ENCODE data around the gene ATG4C.
"Not testable (repeated sequence)": the region's sequence is repeated elsewhere in the genome, so short reads cannot be mapped to it uniquely, and the experiment has no call there.

Gene ATG4C

DNA sequence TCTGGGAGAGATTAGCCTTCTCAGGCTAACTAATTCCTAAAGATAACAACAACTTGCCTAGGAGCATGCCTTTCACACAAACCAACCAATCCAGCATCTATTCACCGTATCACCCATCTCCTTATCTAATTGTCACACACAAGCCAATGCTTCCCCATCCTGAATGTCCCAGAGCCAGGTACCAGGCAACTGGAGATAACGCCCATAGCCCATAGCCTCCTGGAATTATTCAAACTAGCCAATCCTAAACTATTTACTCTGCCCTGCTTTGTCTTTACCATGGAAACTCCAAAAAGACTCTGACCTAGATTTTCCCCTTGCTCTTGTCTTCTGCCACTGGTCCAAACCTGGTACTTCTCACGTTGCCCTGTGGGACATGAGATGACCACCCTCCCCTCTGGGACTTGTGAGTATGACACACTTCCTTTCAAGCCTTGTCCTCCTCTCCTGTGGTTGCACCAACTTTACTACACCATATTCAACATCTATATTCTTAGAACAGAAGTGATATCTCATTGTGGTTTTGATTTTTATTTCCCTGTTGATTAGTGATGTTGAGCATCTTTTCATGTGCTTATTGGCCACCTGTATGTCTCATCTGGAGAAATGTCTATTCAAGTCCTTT lies 8.8 kb upstream of the ATG4C start:
- DNase-seq, result no peak

GRCh38 chr1:62778208-62778607 lies 5.7 kb upstream of the ATG4C start:
- no peak for DNase-seq

DNA sequence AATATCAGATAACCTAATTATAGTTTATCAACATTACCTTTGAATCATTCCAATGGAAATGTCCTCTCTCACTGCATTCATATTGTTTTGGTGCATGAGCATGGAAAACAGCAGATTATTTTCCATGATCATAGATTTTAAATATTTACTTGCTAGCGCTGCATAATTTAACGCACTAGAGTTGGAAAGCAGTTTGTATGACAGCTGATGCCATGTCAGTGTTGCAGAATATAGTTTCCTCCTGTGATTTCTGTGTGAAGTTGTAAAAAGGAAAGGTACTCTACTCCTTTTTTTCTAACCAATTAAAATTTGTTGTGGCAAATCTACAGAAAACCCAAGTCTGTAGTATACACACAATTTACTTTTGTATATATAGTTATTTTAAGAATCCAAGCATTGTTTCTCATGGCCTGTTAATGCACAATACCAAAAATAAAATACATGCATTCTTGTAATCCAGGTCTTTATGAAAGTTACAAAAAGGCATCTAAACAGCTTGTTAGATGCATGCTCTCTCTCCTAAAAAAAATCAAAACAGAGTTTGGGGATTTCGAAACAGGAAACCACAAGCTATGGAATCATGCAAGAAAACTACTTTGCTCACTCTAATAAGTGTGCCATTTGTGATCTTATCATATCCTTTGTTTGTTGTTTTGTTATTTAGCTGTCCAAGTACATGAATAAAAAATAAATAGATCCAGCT lies 1.9 kb upstream of the ATG4C start:
- no peak for DNase-seq

DNA sequence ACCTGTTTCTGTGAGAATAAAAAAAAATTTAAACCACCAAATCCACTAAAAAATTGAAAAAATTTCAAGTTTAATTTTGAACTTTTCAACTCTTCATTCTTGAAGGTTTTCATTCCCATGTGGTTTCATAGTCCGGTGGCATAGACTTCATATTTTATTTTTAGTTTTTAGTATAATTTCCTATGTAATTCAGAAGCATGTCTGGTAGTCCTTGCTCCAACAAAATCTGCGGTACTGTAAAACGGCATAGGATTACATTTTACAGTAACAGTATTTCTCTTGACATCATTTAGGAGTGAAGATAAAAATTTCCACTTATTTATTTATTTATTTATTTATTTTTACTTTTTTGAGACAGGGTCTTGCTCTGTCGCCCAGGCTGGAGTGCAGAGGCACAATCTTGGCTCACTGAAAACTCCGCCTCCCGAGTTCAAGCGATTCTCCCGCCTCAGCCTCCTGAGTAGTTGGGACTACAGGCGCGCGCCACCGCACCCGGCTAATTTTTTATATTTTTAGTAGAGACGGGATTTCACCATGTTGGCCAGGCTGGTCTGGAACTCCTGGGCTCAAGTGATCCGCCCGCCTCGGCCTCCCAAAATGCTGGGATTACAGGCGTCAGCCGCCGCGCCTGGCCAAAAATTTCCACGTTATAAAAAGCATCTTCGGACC lies 1.3 kb upstream of the ATG4C start:
- DNase-seq, result not testable (repeated sequence)

- DNase-seq, result no peak
These were observed 805 bp downstream of the ATG4C start for GRCh38 chr1:62784509-62785365.

DNA sequence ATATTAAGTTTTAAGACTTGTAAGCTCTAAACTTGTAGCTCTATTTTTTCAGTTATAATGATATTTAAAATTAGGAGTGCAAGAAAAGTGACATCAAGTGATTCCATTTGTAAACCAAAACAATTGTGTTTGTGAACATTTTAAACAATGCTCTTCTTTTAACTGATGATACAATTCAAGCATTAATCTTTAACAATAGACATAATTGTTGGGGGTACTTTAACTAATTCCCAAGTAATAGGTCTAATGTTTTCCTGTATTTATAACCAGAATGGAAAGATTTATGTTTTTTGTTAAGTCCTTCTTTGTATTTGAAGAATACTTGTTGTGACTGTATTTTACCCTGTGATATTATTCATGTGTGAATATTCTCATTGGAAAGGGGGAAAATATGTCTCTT lies 6.8 kb downstream of the ATG4C start:
- DNase-seq, result no peak

DNA sequence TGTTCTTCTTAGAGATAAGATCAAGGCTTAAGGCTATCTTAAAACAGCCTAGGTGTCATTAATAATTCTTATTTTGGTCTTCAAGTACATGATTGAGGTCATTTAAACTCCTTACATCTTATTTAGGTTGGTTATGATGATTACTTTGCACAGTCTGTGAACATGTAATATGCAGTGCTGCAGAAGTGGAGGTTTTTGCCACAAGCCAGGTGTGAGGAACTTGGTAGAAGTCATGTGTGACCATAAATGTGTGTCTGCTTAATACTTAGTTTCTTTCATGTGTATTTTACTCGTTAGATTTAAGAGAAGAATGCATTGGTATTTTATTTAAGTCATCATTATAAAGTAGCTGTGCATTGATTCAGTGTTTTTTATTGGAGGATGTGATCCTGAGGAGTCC lies 10.1 kb downstream of the ATG4C start:
- DNase-seq, result no peak

GRCh38 chr1:62796221-62796620 lies 12.3 kb downstream of the ATG4C start:
- no peak for DNase-seq

DNA sequence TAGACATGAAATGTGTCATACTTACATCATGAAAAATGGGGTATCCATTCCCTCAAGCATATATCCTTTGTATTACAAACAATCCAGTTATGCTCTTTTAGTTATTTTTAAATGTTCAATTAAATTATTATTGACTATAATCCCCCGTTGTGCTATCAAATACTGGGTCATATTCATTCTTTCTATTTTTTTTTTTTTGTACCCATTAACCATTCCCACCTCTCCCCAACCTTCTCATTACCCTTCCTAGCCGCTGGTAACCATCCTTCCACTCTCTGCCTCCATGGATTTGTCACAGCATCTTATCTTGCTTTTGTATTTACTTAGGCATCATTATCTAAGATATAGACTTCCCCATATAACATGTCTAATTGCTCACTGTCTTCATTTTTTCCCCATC lies 15.8 kb downstream of the ATG4C start:
- DNase-seq, result no peak

- DNase-seq, result no peak
These were observed 16.3 kb downstream of the ATG4C start for GRCh38 chr1:62800281-62800680.

GRCh38 chr1:62800825-62801306 lies 16.9 kb downstream of the ATG4C start:
- no peak for DNase-seq

DNA sequence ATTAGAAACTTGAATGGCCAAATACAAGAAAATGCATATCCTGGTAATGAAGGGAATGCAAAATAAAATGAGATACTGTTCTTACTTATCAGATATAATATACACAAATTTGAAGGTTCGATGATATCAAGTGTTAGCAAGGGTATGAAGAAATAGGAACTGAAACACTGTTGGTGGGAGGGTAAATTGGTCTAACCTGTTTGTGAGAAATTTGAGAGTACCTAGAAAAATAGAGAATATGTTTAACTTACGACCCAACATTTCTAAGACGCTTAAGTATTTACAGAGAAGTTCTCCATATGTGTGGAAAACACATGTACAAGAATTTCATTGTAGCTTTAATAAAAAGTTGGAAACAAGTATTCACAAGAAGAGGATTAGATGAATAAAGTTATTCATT lies 25.9 kb downstream of the ATG4C start:
- no peak for DNase-seq

- DNase-seq, result no peak
These were observed 26.7 kb downstream of the ATG4C start for GRCh38 chr1:62810420-62811274.

DNA sequence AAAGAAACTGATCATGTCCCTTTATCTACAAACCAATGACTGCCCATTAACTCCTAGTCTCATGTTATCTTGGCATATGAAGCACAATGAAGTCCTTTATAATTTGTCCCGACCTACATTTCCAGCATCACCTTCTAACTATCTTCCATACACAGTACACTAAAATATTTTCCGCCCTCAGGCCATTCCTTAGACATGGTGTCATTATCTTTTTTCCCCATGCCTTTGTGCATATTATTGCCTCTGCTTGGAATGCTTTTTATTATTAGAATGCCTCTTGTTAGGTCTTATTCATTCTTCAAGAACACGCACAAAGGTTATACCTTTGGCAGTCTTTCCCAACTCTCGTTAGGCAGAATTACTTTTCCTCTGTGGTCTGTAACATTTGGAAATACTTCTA lies 39.6 kb downstream of the ATG4C start:
- no peak for DNase-seq

DNA sequence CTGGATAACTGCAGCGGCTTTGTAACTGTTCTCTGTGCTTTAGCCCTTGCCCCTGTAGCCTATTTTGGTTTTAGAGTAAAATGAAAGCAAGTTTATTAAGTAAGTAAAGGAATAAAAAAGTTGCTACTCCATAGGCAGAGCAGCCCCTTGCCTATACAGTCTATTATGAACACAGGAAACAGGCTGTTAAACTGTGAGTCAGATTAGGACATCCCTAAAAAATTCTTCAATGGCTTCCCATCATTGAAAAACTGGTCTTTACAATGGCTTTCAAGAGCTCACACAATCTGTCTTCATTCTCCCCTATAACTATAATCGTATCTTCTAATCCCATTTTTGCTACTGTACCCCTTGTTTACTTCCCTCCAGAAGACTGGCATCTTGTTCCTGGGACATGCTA lies 43.0 kb downstream of the ATG4C start:
- no peak for DNase-seq

DNA sequence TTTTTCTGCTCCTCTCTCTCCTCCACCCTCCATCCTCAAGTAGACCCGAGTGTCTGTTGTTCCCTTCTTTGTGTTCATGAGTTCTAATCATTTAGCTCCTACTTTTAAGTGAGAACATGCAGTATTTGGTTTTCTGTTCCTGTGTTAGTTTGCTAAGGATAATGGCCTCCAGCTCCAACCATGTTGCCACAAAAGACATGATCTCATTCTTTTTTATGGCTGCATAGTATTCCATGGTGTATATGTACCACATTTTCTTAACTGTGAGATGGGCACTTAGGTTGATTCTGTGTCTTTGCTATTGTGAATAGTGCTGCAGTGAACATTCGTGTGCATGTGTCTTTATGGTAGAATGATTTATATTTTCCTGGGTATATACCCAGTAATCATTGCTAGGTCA lies 43.9 kb downstream of the ATG4C start:
- not testable (repeated sequence) for DNase-seq

DNA sequence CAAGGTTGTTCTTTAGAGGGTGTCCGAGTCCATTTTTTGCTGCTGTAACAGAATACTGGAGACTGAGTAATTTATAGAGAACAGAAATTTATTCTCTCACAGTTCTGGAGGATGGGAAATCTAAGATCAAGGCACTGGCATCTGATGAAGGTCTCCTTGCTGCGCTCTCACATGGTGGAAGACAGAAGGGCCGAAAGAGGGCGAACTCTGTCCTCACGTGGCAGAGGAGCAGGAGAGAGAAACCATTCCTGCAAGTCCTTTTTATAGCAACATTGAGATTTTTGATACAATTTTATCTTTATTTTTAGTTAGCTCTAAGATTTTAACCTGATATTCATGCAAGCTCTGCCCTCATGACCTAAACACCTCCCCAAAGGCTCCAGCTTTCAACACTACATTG lies 48.3 kb downstream of the ATG4C start:
- DNase-seq, result no peak

DNA sequence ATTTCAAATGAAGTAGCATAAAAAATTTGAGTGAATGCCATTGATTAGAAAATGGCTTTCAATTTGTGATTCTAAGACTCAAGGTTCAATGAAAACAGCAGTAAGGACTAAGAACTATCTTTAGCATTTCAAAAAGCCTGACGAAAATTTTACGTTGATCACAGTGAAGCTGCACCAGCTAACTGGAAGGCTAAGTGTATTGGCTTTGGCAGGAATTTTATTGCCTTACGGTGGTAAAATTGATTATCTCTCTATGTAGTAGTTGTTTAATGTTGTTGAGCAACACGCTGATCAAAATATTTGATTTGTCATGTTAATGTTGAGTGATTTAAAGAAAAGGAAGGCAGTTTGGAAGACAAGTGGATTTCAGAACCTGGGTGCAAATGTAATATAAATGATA lies 49.6 kb downstream of the ATG4C start:
- DNase-seq, result no peak

DNA sequence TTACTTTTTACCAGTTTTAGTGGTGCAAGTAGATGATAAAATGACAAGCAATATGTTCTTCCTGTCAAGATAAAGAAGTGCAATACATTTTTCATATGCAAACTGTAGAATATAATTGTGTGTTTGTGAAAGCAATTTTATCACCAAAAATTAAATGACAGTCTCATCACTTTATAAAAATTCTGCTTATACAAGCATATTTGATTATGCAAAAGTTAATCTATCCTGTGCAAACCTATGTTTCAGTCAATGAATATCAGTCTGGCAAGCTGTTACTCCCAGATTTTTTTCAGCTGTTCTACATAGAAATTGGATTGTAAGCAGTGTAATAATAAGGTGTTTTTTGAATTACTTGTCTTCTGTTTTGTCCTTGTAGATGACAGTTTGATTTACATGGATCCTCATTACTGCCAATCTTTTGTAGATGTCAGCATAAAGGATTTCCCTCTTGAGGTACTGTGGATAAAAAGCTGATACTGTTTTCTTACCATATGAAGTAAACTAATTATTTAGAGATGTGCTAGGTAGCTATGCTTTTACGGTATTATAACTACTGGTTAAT lies 50.5 kb downstream of the ATG4C start:
- no peak for DNase-seq

GRCh38 chr1:62836856-62837540 lies 53.1 kb downstream of the ATG4C start:
- DNase-seq, result no peak

GRCh38 chr1:62840555-62840954 lies 56.6 kb downstream of the ATG4C start:
- no peak for DNase-seq
